DOHH2 (cell line): Measurements from ENCODE around the gene PHF21A.

Experiments
- H3F3A ChIP-seq: fragments of 200-600 bp; sonication (generic), shearing (Covaris generic); 2 replicates; pipeline ENCODE4 v1.6.0; 2016; ENCODE audit warnings: antibody characterized with exemption, mild to moderate bottlenecking; ENCODE audit not compliant: control insufficient read depth, insufficient read depth
- H3K27ac ChIP-seq: fragments of 200-600 bp; sonication (generic); 2 replicates; pipeline ENCODE4 v1.5.1; 2014; ENCODE audit warnings: low read depth, mild to moderate bottlenecking, low read length, moderate library complexity
- H3K27me3 ChIP-seq: fragments of 200-600 bp; sonication (generic); 2 replicates; pipeline ENCODE4 v1.6.1; 2014; ENCODE audit warnings: mild to moderate bottlenecking, low read length, mixed read lengths; ENCODE audit not compliant: control insufficient read depth
- H3K36me3 ChIP-seq: fragments of 200-600 bp; sonication (generic); 2 replicates; pipeline ENCODE4 v1.6.1; 2014; ENCODE audit warnings: mild to moderate bottlenecking, low read length, moderate library complexity, mixed read lengths; ENCODE audit not compliant: control insufficient read depth
- H3K4me1 ChIP-seq: fragments of 200-600 bp; sonication (generic); 2 replicates; pipeline ENCODE4 v1.6.1; 2014; ENCODE audit warnings: mild to moderate bottlenecking, low read length, mixed read lengths; ENCODE audit not compliant: control insufficient read depth
- H3K4me2 ChIP-seq: fragments of 200-600 bp; sonication (generic); 2 replicates; pipeline ENCODE4 v1.6.0; 2014; ENCODE audit warnings: mild to moderate bottlenecking, low read length, moderate library complexity
- H3K4me3 ChIP-seq: fragments of 200-600 bp; sonication (generic); 2 replicates; pipeline ENCODE4 v1.5.1; 2014; ENCODE audit warnings: mild to moderate bottlenecking, low read length, mixed read lengths
- H3K79me2 ChIP-seq: fragments of 200-600 bp; sonication (generic); 2 replicates; pipeline ENCODE4 v1.6.1; 2014; ENCODE audit warnings: mild to moderate bottlenecking, low read length, mixed read lengths; ENCODE audit not compliant: control insufficient read depth
- H3K9me2 ChIP-seq: fragments of 200-600 bp; sonication (generic); replicated peaks from 2 replicates; pipeline ENCODE4 v1.6.1; 2014; ENCODE audit warnings: mild to moderate bottlenecking, low read length, mixed read lengths; ENCODE audit not compliant: control insufficient read depth
- H3K9me3 ChIP-seq: fragments of 200-600 bp; sonication (generic); 2 replicates; pipeline ENCODE4 v1.6.1; 2014; ENCODE audit warnings: antibody characterized with exemption, low read length, mixed read lengths; ENCODE audit not compliant: control insufficient read depth, insufficient read depth
- H4K20me1 ChIP-seq: fragments of 200-600 bp; sonication (generic); 2 replicates; pipeline ENCODE4 v1.6.0; 2014; ENCODE audit warnings: low read depth, mild to moderate bottlenecking, antibody characterized with exemption, low read length, moderate library complexity; ENCODE audit not compliant: control insufficient read depth, insufficient read depth
- CTCF ChIP-seq: fragments of 200-600 bp; sonication (generic); IDR thresholded peaks from one replicate; pipeline ENCODE4 v1.5.1; 2014; ENCODE audit warnings: antibody characterized with exemption, mild to moderate bottlenecking, low read depth, low read length; ENCODE audit not compliant: poor library complexity, severe bottlenecking
- EZH2phosphoT487 ChIP-seq: fragments of 200-600 bp; sonication (generic); IDR thresholded peaks from 2 replicates; pipeline ENCODE4 v1.6.1; 2017; ENCODE audit warnings: borderline replicate concordance, mild to moderate bottlenecking, antibody characterized with exemption, low read length, moderate library complexity, mixed read lengths

Gene PHF21A

GRCh38 chr11:45886816-45887520, 234.3 kb downstream of the PHF21A start:
- peaks cover 8% of the 10 kb centered on the region for H3K4me1 ChIP-seq
- no peaks in the 10 kb centered on the region for H3K79me2 ChIP-seq
- no peaks in the 10 kb centered on the region for H3K9me2 ChIP-seq
- no peak overlapping the region for H3K27ac ChIP-seq
- no peaks in the 10 kb centered on the region for H3K9me3 ChIP-seq
- TF ChIP-seq EZH2phosphoT487 (no peak), CTCF (no peak)
- H4K20me1 ChIP-seq: 0 out of 2 replicates have a peak, but pooled peaks cover 5% of the 10 kb centered on the region
- H3K27me3 ChIP-seq: 0 out of 2 replicates have a peak, but pooled peaks cover 7% of the 10 kb centered on the region
- H3K36me3 ChIP-seq: no peaks in the 10 kb centered on the region
- no peaks in the 10 kb centered on the region for H3F3A ChIP-seq
- no peak overlapping the region for H3K4me3 ChIP-seq
- no peak overlapping the region for H3K4me2 ChIP-seq

- 0 out of 2 replicates have a peak, but pooled peaks cover 5% of the 10 kb centered on the region for H3K27me3 ChIP-seq
- H3F3A ChIP-seq: no peaks in the 10 kb centered on the region
- no peaks in the 10 kb centered on the region; the same call in 1 of the 2 replicates for H3K36me3 ChIP-seq
- H3K79me2 ChIP-seq: no peaks in the 10 kb centered on the region
- peak overlapping the region; percentile 46 for H3K4me2 ChIP-seq
- peak overlapping the region; percentile 51 for H3K4me3 ChIP-seq
- H3K9me2 ChIP-seq: no peaks in the 10 kb centered on the region
- H3K27ac ChIP-seq: no peak overlapping the region
- H3K4me1 ChIP-seq: peaks cover 8% of the 10 kb centered on the region
- H3K9me3 ChIP-seq: no peaks in the 10 kb centered on the region
- H4K20me1 ChIP-seq: 0 out of 2 replicates have a peak, but pooled peaks cover 5% of the 10 kb centered on the region
- no peak for TF ChIP-seq CTCF
- TF ChIP-seq EZH2phosphoT487: no peak
Measured at GRCh38 chr11:45885921-45886721, 235.1 kb downstream of the PHF21A start.

GRCh38 chr11:45885274-45885920, 235.9 kb downstream of the PHF21A start, which contains the start of gene MAPK8IP1:
MAPK8IP1 (plus strand) TSS chr11:45885651; CDS start chr11:45885821, 170 bp downstream.
- no peak within 1 kb of the TSS for H3K27ac ChIP-seq
- H3K4me3 ChIP-seq: peak within 1 kb of the TSS; percentile 69
- peak within 1 kb of the TSS; percentile 77 for H3K4me2 ChIP-seq
- H3K9me3 ChIP-seq: no peaks in the 10 kb centered on the region
- no peaks in the 10 kb centered on the region for H3F3A ChIP-seq
- H3K27me3 ChIP-seq: 0 out of 2 replicates have a peak, but pooled peaks cover 5% of the 10 kb centered on the region
- no peaks in the 10 kb centered on the region for H3K9me2 ChIP-seq
- H3K4me1 ChIP-seq: peaks cover 8% of the 10 kb centered on the region
- TF ChIP-seq EZH2phosphoT487: no peak
- TF ChIP-seq CTCF: no peak
- no peaks in the 10 kb centered on the region for H3K79me2 ChIP-seq
- 0 out of 2 replicates have a peak, but pooled peaks cover 5% of the 10 kb centered on the region for H4K20me1 ChIP-seq
- no peaks in the 10 kb centered on the region; the same call in 1 of the 2 replicates for H3K36me3 ChIP-seq
